ENCODE results near the gene C1orf87. TPM values are rescaled to one million over a fixed set of nuclear protein-coding genes. Genes with fewer than 3 reads are reported as not detected.

C1orf87 gene
- total and polyA plus RNA-seq, 12 donors = 0.14 TPM; not detected in 11

GRCh38 chr1:59994302-59995198 is 79.0 kb downstream of the C1orf87 start:
- Histone ChIP-seq H3K4me3 (no peak overlapping the region), H3K9me3 (replicated peaks in 1 of 3) (no peaks in the 10 kb centered on the region), H3K27me3 (no peaks in the 10 kb centered on the region), H3K4me1 (replicated peaks in 1 of 2) (peaks cover 0 to 5% of the 10 kb centered on the region in 2 donors), H3K27ac (peak overlapping the region in 1 of 5 donors; percentile 66), H3K36me3 (replicated peaks in 1 of 2) (no peaks in the 10 kb centered on the region)
- DNase-seq = peak in 5 of 7 donors; percentile 17 to 72 (median 26)
- TF ChIP-seq, protein P1, sequence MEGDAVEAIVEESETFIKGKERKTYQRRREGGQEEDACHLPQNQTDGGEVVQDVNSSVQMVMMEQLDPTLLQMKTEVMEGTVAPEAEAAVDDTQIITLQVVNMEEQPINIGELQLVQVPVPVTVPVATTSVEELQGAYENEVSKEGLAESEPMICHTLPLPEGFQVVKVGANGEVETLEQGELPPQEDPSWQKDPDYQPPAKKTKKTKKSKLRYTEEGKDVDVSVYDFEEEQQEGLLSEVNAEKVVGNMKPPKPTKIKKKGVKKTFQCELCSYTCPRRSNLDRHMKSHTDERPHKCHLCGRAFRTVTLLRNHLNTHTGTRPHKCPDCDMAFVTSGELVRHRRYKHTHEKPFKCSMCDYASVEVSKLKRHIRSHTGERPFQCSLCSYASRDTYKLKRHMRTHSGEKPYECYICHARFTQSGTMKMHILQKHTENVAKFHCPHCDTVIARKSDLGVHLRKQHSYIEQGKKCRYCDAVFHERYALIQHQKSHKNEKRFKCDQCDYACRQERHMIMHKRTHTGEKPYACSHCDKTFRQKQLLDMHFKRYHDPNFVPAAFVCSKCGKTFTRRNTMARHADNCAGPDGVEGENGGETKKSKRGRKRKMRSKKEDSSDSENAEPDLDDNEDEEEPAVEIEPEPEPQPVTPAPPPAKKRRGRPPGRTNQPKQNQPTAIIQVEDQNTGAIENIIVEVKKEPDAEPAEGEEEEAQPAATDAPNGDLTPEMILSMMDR (IDR thresholded peaks at IDR 0.05) = no peak
- no peak for TF ChIP-seq POLR2A (IDR thresholded peaks at IDR 0.05)
- 36 to 44% (median 38%) methylated on average over 4 of the region's 4 CpGs for WGBS, 4 donors
- intact Hi-C loops (cut with DNase I) = no loop called here

- H3K4me3 ChIP-seq = no peak overlapping the region
- H3K36me3 ChIP-seq (replicated peaks in 1 of 2) = no peaks in the 10 kb centered on the region
- H3K27ac ChIP-seq = no peak overlapping the region
- 72 to 79% (median 73%) methylated on average over 5 of the region's 5 CpGs for WGBS, 4 donors
- no peak for TF ChIP-seq POLR2A (IDR thresholded peaks at IDR 0.05)
- TF ChIP-seq, protein P1 (IDR thresholded peaks at IDR 0.05) = no peak
- no peak for DNase-seq
- H3K9me3 ChIP-seq (replicated peaks in 1 of 3) = no peaks in the 10 kb centered on the region
- intact Hi-C loops (cut with DNase I) = no loop called here
- no peaks in the 10 kb centered on the region for H3K27me3 ChIP-seq
- peaks cover 0 to 5% of the 10 kb centered on the region in 2 donors for H3K4me1 ChIP-seq (replicated peaks in 1 of 2)
Measured at GRCh38 chr1:59992040-59992820, 81.3 kb downstream of the C1orf87 start.

DNA sequence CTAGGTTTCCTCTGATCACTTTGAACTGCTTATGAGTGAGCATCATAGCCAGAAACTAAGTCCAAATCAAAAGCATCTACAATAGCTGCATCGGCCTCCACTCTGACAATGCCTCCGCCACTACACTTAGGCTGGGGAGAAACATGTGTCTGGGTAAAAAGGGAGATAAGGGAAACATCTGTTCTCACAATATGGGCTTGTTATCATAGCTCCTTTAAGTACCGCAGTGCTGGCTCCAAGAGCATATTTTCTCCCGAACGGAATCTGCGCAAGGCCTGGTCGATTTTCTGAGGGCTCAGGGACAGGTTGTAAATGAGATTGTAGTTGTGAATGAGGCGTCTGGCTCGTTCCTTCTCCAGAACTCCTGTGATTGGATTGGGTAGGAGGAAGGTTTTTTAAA is 83.1 kb downstream of the C1orf87 start:
- H3K4me3 ChIP-seq = no peak overlapping the region
- H3K9me3 ChIP-seq (replicated peaks in 1 of 3) = no peaks in the 10 kb centered on the region
- H3K27me3 ChIP-seq = no peaks in the 10 kb centered on the region
- no peaks in the 10 kb centered on the region for H3K36me3 ChIP-seq (replicated peaks in 1 of 2)
- WGBS, 4 donors = 70 to 81% (median 72%) methylated on average over 9 of the region's 9 CpGs
- no peak for TF ChIP-seq POLR2A (IDR thresholded peaks at IDR 0.05)
- TF ChIP-seq, protein P1 (IDR thresholded peaks at IDR 0.05) = no peak
- peaks cover 0 to 5% of the 10 kb centered on the region in 2 donors for H3K4me1 ChIP-seq (replicated peaks in 1 of 2)
- DNase-seq = no peak
- no peak overlapping the region for H3K27ac ChIP-seq
- intact Hi-C loops (cut with DNase I) = no loop called here

Data from adrenal gland (tissue), 12 donors.